ENCODE results near the gene TMEM184C. TPM values are rescaled to one million over a fixed set of nuclear protein-coding genes. Genes with fewer than 3 reads are reported as not detected.

TMEM184C gene
- total and polyA plus RNA-seq, 2 of the 8 experiments (the other 6 are each of a cell fraction or from before 2014, with no cell fraction given) = 11.1 to 42.4 TPM

- TF ChIP-seq TBP (IDR thresholded peaks at IDR 0.05; ENCODE audit: low read depth, low read length) = no peak
- TF ChIP-seq BACH1 (IDR thresholded peaks at IDR 0.05; ENCODE audit: low read length) = no peak
- no peak for TF ChIP-seq NRF1 (IDR thresholded peaks at IDR 0.05; ENCODE audit: low read depth, low read length)
- TF ChIP-seq NANOG (IDR thresholded peaks at IDR 0.05; ENCODE audit: insufficient read depth, low read depth, low read length, poor library complexity, severe bottlenecking) = no peak
- TF ChIP-seq RBBP5 (IDR thresholded peaks at IDR 0.05; ENCODE audit: borderline replicate concordance, low read depth, low read length) = no peak
- TF ChIP-seq SUZ12 (IDR thresholded peaks at IDR 0.05; ENCODE audit: low read length) = no peak
- no peak for TF ChIP-seq RXRA (IDR thresholded peaks at IDR 0.05; ENCODE audit: insufficient read depth, low read depth, low read length)
- TF ChIP-seq SIRT6 (IDR thresholded peaks at IDR 0.05; ENCODE audit: low read length) = no peak
- no peak for TF ChIP-seq FOSL1 (IDR thresholded peaks at IDR 0.05; ENCODE audit: insufficient read depth, low read depth, low read length)
- no peak for TF ChIP-seq SAP30 (IDR thresholded peaks at IDR 0.05; ENCODE audit: insufficient read depth, insufficient replicate concordance, low read length)
Observed at GRCh38 chr4:147580396-147580795, 36.8 kb upstream of the TMEM184C start (continued).

All from H1 (cell line).